Left kidney (tissue), 8 donors: ENCODE data around the gene IL11. TPM values are rescaled to one million over a fixed set of nuclear protein-coding genes. Genes with fewer than 3 reads are reported as not detected.
"Not testable (repeated sequence)": the region's sequence is repeated elsewhere in the genome, so short reads cannot be mapped to it uniquely, and the experiment has no call there.

Source experiments
- DNase-seq: peaks from one replicate; pipeline ENCODE4 v3.0.0-alpha.2; 2013
- long read RNA-seq, 8 donors: transcript quantifications; one replicate each; lab custom pipeline, GENCODE V29; 2026
- polyA plus RNA-seq: library from polyadenylated mRNA; unstranded; fragments of 120-200 nt; gene quantifications from one replicate; pipeline ENCODE4 v1.2.1, GENCODE V29; 2013; ENCODE audit not compliant: insufficient read length

IL11 gene
- 1.4 TPM for polyA plus RNA-seq
- long read RNA-seq, donor 1 = 0 reads
- long read RNA-seq, donor 2 = 0 reads
- long read RNA-seq, donor 3 = 0 reads
- long read RNA-seq, donor 4 = 0 reads
- long read RNA-seq, donor 5 = 0 reads
- long read RNA-seq, donor 6 = 0 reads
- long read RNA-seq, donor 7, partial matches to known transcripts = 3,144 of 4,809 reads
- long read RNA-seq, donor 7, other reads (novel, unspliced or antisense) = 1,665 of 4,809 reads
- long read RNA-seq, donor 8 = 0 reads

DNA sequence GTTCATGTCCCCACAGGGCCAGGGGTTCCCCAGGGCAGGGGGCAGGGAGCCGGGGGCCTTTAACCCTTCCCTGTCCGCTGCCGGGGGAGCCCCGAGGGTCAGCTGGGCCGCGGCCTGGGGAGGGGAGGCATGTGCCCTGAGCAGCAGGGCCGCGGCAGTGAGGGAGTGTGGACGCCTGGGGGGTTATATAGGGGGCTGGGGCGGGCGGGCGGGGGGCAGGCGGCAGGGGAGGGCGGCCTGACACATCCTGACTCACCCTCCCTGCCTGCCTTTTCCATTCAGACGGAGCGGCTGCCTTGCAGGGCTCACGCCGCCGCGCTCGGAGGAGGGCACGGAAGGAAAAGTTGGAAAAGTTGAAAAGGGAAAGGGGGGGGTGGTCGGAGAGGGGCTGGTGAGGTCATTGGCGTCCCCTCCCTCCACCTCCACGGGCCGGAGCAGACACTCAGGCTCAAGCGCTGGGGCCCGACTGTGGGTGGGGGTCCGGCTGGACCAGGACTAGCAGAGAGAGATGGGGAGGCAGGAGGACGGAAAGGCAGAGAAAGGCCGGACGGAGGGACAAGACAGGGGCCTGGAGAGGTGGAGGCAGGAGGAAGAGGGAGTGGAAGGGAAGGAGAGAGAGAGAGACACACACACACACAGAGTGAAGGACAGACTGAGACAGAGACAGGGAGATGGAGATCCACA is at the start of gene IL11:
Gene IL11 (minus strand): TSS at position 159 of the 684 bp plus-strand sequence. CDS start 153 bp downstream, at position 6.
- DNase-seq = no peak

- no peak for DNase-seq
Measured at GRCh38 chr19:55419624-55420236, 49.5 kb upstream of the IL11 start.

DNA sequence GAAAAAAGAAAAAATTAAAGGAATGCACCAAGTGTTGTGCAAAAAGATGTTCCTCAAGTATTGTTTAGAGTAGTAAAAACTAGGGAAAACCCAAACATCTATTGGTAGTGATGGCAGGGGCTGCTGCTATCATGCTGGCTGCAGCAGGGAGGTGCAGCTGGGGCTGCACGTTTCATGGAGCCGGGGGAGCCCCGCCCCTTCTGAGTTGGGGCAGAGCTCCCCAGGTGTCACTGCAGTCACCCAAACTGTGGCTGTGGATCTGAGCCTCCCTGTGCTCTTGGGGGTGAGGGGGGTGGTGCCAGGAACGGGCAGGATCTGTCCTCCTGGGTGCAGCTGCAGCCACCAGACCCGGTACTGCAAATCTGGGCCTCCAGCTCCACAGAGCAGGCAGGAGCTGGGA is 48.8 kb upstream of the IL11 start:
- DNase-seq = no peak

GRCh38 chr19:55418185-55418584 is 47.9 kb upstream of the IL11 start:
- peak; percentile 82 for DNase-seq

- no peak for DNase-seq
Measured at GRCh38 chr19:55410168-55410567, 39.9 kb upstream of the IL11 start.

DNA sequence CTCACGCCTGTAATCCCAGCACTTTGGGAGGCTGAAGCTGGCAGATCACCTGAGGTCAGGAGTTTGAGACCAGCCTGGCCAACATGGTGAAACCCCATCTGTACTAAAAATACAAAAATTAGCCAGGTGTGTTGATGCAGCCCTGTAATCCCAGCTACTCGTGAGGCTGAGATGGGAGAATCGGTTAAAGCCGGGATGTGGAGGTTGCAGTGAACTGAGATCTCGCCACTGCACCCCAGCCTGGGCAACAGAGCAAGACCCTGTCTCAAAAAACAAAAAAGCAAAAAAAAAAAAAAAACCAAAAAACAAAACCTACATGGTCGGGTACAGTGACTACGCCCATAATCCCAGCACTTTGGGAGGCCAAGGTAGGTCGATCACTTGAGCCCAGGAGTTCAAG is 38.9 kb upstream of the IL11 start:
- not testable (repeated sequence) for DNase-seq

- DNase-seq = no peak
Measured at GRCh38 chr19:55408533-55408872, 38.2 kb upstream of the IL11 start.

DNA sequence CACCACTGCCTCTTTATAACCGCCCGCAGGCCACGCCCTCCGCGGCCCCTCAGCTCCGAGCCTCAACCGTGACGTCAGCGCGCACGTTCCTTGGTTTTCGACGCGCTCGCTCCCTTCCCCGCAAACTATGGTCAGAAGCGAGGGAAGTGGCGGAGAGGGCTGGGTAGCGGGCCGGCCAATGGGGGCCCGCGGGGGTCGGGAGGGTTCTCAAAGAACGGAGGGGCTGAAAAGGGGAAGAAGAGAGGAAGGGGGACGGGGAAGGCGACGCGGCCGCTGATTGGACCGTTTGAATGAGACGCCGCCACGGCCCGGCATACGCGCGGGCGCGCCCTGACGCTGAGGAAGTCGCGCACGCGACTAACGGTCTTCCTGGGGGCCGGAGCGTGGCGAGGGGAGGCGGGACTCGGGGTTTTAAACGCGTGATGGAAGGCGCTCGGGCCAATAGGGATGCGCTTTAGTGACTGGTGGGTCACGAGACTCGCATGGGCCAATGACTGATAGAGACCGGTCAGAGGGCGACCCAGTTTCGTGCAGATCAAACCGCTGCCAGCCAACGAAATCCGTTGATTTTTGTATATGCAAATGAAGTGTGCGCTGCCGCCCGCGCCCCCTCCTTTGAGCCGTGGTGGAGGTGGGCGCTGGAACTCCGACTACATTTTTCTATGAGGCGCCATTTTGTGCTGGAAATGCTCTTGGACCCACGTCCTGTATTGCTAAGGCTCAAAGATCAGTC is 37.7 kb upstream of the IL11 start:
- peak; percentile 99 for DNase-seq

GRCh38 chr19:55407550-55407799 is 37.2 kb upstream of the IL11 start, which contains the start of gene UBE2S:
Gene UBE2S, minus strand, starts transcription at chr19:55407788. Its CDS starts 199 bp downstream, at chr19:55407589.
- DNase-seq = not testable (repeated sequence)

GRCh38 chr19:55406826-55407549 is 36.7 kb upstream of the IL11 start:
- no peak for DNase-seq

- DNase-seq = no peak
Measured at GRCh38 chr19:55406091-55406825, 36.0 kb upstream of the IL11 start.

- DNase-seq = no peak
Measured at GRCh38 chr19:55405638-55406037, 35.4 kb upstream of the IL11 start.

DNA sequence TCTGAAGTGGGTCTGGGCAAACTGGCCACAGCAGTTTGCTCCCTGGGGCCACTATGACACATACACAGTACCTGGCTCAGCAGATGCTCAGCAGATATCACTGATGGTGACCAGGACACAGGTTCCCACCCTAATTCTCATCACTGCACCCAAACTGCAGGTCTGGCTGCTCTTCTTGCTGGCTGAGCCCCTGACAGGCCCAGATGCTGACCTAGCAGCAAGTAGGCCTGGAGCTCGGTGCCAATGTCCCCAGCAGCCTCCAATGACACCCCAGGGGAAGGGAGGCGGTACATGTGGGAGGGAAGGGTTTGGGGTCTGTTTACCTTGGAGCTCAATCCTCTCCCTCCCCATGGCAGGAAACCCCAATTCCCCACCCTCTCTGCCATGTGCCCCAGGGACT is 32.2 kb upstream of the IL11 start:
- no peak for DNase-seq

- not testable (repeated sequence) for DNase-seq
Measured at GRCh38 chr19:55401390-55401789, 31.1 kb upstream of the IL11 start.

GRCh38 chr19:55400281-55401087 is 30.2 kb upstream of the IL11 start:
- no peak for DNase-seq

DNA sequence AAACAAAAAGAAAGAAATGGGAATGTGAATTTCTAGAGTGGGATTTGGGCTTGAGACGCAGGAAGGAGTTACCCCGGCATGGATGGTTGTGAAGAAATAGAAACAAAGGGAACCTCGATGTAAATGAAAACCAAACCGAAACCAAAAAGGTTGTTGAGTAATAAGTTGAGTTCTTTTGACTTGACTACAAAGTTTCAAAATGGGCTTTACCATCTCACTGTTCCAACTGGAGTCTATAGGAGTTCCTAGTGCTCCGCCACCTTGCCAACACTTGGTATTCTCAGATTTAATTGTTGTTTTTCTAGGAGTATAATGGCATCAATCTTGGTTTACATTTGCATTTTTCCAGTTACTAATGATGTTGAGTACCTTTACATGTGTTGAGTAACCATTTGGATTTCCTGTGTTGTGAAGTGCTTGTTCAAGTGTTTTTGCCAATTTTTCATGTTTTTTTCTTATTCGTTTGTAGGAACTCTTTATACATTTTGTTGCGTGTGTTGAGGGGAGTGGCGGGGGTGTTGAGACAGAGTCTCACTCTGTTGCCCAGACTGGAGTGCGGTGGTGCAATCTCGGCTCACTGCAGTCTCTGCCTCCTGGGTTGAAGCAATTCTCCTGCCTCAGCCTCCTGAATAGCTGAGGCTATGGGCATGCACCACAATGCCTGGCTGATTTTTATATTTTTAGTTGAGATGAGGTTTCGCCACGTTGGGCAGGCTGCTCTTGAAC is 28.1 kb upstream of the IL11 start:
- DNase-seq = no peak

DNA sequence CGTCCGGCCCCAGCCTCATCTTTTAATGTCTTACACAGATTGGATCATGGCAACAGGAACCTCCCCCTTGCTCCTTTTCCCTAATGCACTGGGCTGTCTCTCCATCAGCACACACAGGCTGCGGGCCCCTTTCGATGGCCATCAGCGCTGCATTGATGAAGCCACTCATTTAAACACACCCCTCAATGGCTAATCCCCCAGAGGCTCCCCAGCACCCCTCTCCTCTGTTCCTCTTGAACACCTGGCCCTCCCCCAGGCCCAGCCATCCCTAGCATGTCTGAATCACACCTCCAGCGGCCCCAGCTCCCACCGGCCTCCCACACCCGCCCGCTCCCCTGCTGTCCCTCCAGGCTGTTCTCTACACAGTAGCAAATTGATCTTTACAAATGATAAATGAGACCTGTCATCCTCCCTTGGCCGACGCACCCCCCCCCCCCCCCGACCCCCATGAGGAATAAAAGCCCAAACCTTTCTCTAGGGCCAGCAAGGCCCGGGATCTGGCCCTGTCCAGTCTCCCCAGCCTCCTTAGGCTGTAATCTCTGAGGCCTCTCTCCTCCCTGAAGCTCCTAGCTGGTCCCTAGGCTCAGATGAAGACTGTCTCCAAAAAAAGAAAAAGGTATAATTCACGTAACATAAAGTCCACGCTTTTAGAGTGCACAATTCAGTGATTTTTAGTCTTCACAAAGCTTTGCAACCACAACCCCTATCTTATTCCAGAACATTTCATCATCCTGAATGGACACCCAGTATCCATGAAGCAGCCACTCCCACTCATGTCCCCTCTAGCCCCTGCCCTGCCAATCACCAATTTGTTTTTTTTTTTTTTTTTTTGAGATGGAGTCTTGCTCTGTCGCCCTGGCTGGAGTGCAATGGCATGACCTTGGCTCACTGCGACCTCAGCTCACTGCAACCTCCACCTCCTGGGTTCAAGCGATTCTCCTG is 22.8 kb upstream of the IL11 start:
- DNase-seq = no peak

DNA sequence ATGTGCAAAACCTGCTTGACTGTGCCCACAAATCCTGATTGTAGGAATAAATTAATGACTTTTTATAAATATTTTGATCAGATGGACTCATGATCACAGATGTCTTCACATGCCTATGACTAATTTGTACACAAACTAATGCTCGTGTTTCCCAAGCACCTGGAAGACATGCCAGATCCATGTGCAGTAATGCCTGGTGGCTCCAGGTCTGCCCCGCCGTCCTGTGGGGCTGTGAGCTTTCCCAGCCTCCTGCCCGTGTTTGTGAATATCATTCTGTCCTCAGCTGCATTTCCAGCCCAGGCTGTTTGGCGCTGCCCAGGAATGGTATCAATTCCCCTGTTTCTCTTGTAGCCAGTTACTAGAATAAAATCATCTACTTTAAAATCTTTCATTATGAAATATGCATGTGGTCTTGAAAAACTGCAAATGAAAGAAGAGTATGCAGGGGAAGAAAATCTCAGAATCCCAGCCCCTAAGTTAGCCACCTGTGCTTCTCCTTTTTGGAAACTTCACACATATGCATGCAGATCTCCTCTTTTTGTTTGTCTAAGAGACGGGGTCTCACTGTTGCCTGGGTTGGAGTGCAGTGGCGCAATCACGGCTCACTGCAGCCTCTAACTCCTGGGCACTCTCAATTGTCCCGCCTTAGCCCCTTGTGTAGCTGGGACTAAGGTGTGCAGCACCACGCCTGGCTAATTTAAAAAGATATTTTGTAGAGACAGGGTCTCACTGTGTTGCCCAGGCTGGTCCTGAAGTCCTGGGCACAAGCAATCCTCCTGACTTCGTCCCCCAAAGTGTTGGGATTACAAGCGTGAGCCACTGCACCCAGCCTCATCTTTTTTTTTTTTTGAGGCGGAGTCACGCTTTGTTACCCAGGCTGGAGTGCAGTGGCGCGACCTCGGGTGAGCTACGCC is 21.7 kb upstream of the IL11 start:
- DNase-seq = no peak
